Heart left ventricle (tissue), 16 donors: Measurements from ENCODE around the gene ARSB. TPM values are rescaled to one million over a fixed set of nuclear protein-coding genes. Genes with fewer than 3 reads are reported as not detected.

Experiments
- ATAC-seq, 4 donors: fragments of 200-7000 bp; cut with Tn5 transposase; one replicate each; pipeline ENCODE4 v1.9.1; 2020 to 2022; ENCODE audit warnings: moderate library complexity in 4 of 4, mild to moderate bottlenecking in 3 of 4, moderate number of reproducible peaks in 1 of 4
- DNase-seq, 5 donors: peaks; one replicate each; pipeline ENCODE4 v3.0.0-alpha.2; 2020
- H3K27ac ChIP-seq, 12 donors: fragments of 200-600 bp; sonication (generic) in 4 of 12; one replicate each; pipeline versions ENCODE4 v1.5.0 to v1.8.0; 2016 to 2022; ENCODE audit warnings: mild to moderate bottlenecking in 2 of 12
- H3K27me3 ChIP-seq, 9 donors: fragments of 200-600 bp; sonication (generic) in 2 of 9; one replicate each; pipeline versions ENCODE4 v1.5.1 to v1.8.0; 2016 to 2022; ENCODE audit warnings: mild to moderate bottlenecking in 3 of 9
- H3K36me3 ChIP-seq, 9 donors: fragments of 200-600 bp; sonication (generic) in 2 of 9; one replicate each; pipeline versions ENCODE4 v1.5.0 to v1.8.0; 2018 to 2022; ENCODE audit warnings: mild to moderate bottlenecking in 2 of 9
- H3K4me1 ChIP-seq, 12 donors: fragments of 200-600 bp; sonication (generic) in 4 of 12; one replicate each; pipeline versions ENCODE4 v1.5.0 to v1.8.0; 2016 to 2022; ENCODE audit warnings: mild to moderate bottlenecking in 3 of 12
- H3K4me3 ChIP-seq, 12 donors: fragments of 200-600 bp; sonication (generic) in 4 of 12; one replicate each; pipeline versions ENCODE4 v1.5.0 to v1.8.0; 2017 to 2022; ENCODE audit warnings: mild to moderate bottlenecking in 9 of 12, moderate library complexity in 4 of 12
- H3K9me3 ChIP-seq, 12 donors: fragments of 200-600 bp; sonication (generic) in 4 of 12; one replicate each; pipeline versions ENCODE4 v1.5.0 to v1.8.0; 2016 to 2022; ENCODE audit warnings: mild to moderate bottlenecking in 1 of 12
- POLR2A ChIP-seq, 2 donors: fragments of 450-650 bp; IDR thresholded peaks; one replicate each; pipeline ENCODE4 v1.6.1; 2017; ENCODE audit warnings: antibody characterized with exemption in 2 of 2, mild to moderate bottlenecking in 2 of 2, moderate library complexity in 2 of 2
- WGBS, 4 donors: extraction: QIAGEN DNeasy Blood & Tissue Kit in 2 of 4; methylation state at CpG; one replicate each; pipeline versions ENCODE4 v1.1.5 to v1.1.7; 2013 to 2018; 5-methylcytosine and 5-hydroxymethylcytosine counted together
- intact Hi-C, 10 donors: fragments of 100-400 bp; cut with DNase I; formaldehyde crosslinking; loops; one replicate each; pipeline versions ENCODE4 v1.11.1 to v1.14.2; 2022
- polyA plus RNA-seq, 2 donors: library from polyadenylated mRNA; stranded (reverse); fragments of 200-250 nt; gene quantifications; one replicate each; pipeline ENCODE4 v1.2.3, GENCODE V29; 2013
- total RNA-seq, 9 donors: library from RNA; depleted of rRNA in 2 of 9; stranded (reverse); fragments of >200 nt in 2 of 9; fragmentation: NEBNext Ultra II Directional in 3 of 9; extraction: Animal tissue kit (Norgen Biotek cat#: 25700) in 3 of 9; gene quantifications; one replicate each; pipeline versions ENCODE4 v1.1.0 to v1.2.4, GENCODE V29; 2016 to 2023
- TF ChIP-seq, protein P1 (sequence below), 12 donors: fragments of 200-600 bp; sonication (generic) in 4 of 12; IDR thresholded peaks; one replicate each; pipeline versions ENCODE4 v1.5.0 to v1.8.0; 2018 to 2022; ENCODE audit warnings: antibody characterized with exemption in 12 of 12, mild to moderate bottlenecking in 5 of 12
- donor health status: ischemic (EF 13 %, LVEDD 7.1; RV severe dilation, severe dysfunction).
- donor health status: healthy with polysubstance abuse.
- donor health status: DM: no; HTN: yes; CAD: no.
- donor health status: DM: no; HTN: no; CAD: no.
- donor health status: ischemic (EF 25% LVEDD 6.9; RV normal size, moderate dysfunction).
- donor health status: ischemic (EF 25% LVEDD 5.7; RV mildly dilated, moderate dysfunction).
- donor health status: healthy.
- donor health status: DM: yes; HTN: yes; CAD: no.
- donor health status: ischemic (EF 35%, LVEDD 5.7; RV mildly dilated, moderate dysfunction).
- donor health status: nonischemic (EF 11% LVEDD 7.7; RV severe dilation, severe dysfunction).
- donor health status: DM: yes; HTN: yes; CAD: no.
- donor health status: PGD.
- donor health status: ischemic (EF 29% LVEDD 5.4; RV normal size, mild dysfunction).
- donor health status: nonischemic (EF 23%, LVEDD 6.1; RV moderate dilation, normal function).

Gene ARSB
- total and polyA plus RNA-seq, 11 donors: 2.2 to 25.8 (median 14.4) TPM

- ATAC-seq: no peak
- no peak for DNase-seq
- Histone ChIP-seq H3K27me3 (no peaks in the 10 kb centered on the region), H3K4me1 (peaks cover 0 to 13% (median 0%) of the 10 kb centered on the region in 12 donors), H3K4me3 (no peak overlapping the region), H3K9me3 (peaks cover 0 to 2% (median 0%) of the 10 kb centered on the region in 12 donors), H3K36me3 (peaks cover 0 to 5% (median 0%) of the 10 kb centered on the region in 9 donors), H3K27ac (no peak overlapping the region)
- intact Hi-C loops: no loop called here
- 92 to 100% (median 98%) methylated on average over 1 of the region's 1 CpG for WGBS, 4 donors
- TF ChIP-seq, protein P1, sequence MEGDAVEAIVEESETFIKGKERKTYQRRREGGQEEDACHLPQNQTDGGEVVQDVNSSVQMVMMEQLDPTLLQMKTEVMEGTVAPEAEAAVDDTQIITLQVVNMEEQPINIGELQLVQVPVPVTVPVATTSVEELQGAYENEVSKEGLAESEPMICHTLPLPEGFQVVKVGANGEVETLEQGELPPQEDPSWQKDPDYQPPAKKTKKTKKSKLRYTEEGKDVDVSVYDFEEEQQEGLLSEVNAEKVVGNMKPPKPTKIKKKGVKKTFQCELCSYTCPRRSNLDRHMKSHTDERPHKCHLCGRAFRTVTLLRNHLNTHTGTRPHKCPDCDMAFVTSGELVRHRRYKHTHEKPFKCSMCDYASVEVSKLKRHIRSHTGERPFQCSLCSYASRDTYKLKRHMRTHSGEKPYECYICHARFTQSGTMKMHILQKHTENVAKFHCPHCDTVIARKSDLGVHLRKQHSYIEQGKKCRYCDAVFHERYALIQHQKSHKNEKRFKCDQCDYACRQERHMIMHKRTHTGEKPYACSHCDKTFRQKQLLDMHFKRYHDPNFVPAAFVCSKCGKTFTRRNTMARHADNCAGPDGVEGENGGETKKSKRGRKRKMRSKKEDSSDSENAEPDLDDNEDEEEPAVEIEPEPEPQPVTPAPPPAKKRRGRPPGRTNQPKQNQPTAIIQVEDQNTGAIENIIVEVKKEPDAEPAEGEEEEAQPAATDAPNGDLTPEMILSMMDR (IDR thresholded peaks at IDR 0.05): no peak
- no peak for TF ChIP-seq POLR2A (IDR thresholded peaks at IDR 0.05)
These were observed 165.4 kb downstream of the ARSB start for GRCh38 chr5:78819707-78820106.

DNA sequence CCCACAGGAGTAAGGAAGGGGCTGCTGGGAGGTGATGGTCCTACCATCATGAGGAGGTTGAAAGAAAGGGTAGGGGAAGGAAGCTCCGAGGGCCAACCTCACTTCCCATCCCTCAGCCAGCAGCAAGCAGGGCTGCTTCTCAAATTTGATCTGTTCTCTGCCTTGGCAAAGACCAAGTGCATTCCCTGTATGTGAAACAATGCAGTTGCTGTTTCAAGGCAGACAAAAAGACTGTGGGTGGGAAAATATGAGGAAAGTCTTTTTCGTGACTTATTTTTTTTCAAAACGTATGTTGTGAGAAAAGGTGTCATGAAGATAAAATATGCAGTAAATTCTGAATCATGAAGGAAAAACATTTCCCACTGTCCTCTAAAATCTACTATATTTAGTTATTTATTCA is 165.9 kb downstream of the ARSB start:
- DNase-seq (no peak), ATAC-seq (no peak)
- no peak for TF ChIP-seq POLR2A (IDR thresholded peaks at IDR 0.05)
- H3K36me3 ChIP-seq: peaks cover 0 to 5% (median 0%) of the 10 kb centered on the region in 9 donors
- no peak overlapping the region for H3K4me3 ChIP-seq
- WGBS, 4 donors: 69 to 81% (median 73%) methylated on average over 3 of the region's 3 CpGs
- H3K4me1 ChIP-seq: peaks cover 0 to 7% (median 0%) of the 10 kb centered on the region in 12 donors
- no peak overlapping the region for H3K27ac ChIP-seq
- H3K9me3 ChIP-seq: peaks cover 0 to 4% (median 0%) of the 10 kb centered on the region in 12 donors
- intact Hi-C loops: no loop called here
- H3K27me3 ChIP-seq: no peaks in the 10 kb centered on the region

DNA sequence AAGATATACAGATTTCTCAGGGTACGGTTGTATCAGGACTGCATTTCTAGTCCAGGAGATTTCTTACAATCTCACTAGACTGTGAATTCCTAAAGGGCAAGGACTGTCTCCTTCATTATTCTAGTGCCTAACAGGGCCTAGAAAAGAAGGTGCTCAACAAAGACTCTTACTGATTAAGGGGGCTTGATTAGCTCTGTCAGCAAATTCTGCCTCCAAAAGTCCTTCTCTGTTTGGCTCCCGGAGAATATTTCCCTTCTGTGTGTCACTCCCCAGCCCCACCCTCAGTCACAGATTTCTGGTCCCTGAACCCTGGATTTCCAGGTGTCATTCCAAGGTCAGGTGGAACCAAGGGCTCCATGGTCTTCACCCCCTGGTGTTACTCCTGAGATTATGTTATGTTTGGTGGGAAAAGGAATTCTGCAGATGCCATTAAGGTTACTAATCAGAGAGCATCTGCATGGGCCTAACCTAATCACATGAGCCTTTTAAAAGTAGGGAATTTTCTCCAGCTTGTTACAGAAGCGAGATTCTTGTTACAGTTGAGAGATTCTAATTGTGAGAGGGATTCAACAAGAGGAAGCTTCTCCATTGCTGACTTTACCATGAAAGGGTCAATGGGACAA is 168.9 kb downstream of the ARSB start:
- intact Hi-C loops: no loop called here
- no peak for TF ChIP-seq POLR2A (IDR thresholded peaks at IDR 0.05)
- TF ChIP-seq, protein P1 (IDR thresholded peaks at IDR 0.05): no peak
- H3K4me3 ChIP-seq: no peak overlapping the region
- H3K4me1 ChIP-seq: peaks cover 0 to 3% (median 0%) of the 10 kb centered on the region in 12 donors
- no peak overlapping the region for H3K27ac ChIP-seq
- DNase-seq: no peak
- no peaks in the 10 kb centered on the region for H3K27me3 ChIP-seq
- no peak for ATAC-seq
- peaks cover 0 to 4% (median 0%) of the 10 kb centered on the region in 12 donors for H3K9me3 ChIP-seq
- peaks cover 0 to 5% (median 0%) of the 10 kb centered on the region in 9 donors for H3K36me3 ChIP-seq
- 96 to 100% (median 98%) methylated on average over 3 of the region's 3 CpGs for WGBS, 4 donors

GRCh38 chr5:78813906-78814530 is 171.1 kb downstream of the ARSB start:
- Histone ChIP-seq H3K4me3 (no peak overlapping the region), H3K36me3 (peaks cover 0 to 5% (median 0%) of the 10 kb centered on the region in 9 donors), H3K9me3 (peaks cover 0 to 4% (median 0%) of the 10 kb centered on the region in 12 donors), H3K27me3 (no peaks in the 10 kb centered on the region), H3K4me1 (peaks cover 0 to 25% (median 13%) of the 10 kb centered on the region in 12 donors), H3K27ac (no peak overlapping the region)
- intact Hi-C loops: no loop called here
- 94 to 99% (median 98%) methylated on average over 2 of the region's 2 CpGs for WGBS, 4 donors
- DNase-seq (no peak), ATAC-seq (no peak)
- TF ChIP-seq, protein P1 (IDR thresholded peaks at IDR 0.05): no peak
- TF ChIP-seq POLR2A (IDR thresholded peaks at IDR 0.05): no peak
